ENCODE data around the gene ALKBH6. TPM values are rescaled to one million over a fixed set of nuclear protein-coding genes. Genes with fewer than 3 reads are reported as not detected.

The ALKBH6 gene
- total RNA-seq, 1 donor from 2014 or later: 39.7 TPM

DNA sequence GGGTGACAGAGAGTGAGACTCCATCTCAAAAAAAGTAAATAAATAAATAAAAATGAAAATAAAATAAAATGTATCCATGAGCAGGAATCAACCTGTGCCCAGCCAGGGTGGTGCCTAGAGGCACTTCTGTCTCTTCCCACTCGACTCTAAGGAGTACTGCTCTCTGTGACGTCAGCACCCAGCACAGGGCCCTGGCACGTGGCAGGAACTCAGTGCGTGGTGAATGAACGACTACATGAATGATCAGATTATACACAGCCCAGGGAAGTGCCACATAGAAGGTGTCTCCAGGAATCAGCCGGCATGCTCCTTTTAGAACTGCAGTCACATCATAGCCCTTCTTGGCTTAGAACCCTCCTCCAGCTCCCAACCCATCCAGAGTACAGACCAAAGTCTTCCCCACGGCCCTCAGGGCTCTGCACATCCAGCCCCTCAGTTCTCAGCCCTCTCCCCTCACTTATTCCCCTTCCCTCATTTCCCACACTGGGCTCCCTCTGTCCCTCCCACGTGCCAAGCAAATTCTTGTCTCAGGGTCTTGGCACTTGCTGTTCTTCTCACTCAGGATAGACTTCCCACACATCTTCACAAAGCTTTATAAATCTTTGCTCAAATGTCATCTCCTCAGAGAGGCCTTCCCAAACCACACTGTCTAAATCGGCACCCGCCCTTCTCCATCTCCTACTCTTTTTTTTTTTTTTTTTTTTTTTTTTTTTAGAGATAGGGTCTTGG, 14.5 kb upstream of the ALKBH6 start:
- TF ChIP-seq, protein P1, sequence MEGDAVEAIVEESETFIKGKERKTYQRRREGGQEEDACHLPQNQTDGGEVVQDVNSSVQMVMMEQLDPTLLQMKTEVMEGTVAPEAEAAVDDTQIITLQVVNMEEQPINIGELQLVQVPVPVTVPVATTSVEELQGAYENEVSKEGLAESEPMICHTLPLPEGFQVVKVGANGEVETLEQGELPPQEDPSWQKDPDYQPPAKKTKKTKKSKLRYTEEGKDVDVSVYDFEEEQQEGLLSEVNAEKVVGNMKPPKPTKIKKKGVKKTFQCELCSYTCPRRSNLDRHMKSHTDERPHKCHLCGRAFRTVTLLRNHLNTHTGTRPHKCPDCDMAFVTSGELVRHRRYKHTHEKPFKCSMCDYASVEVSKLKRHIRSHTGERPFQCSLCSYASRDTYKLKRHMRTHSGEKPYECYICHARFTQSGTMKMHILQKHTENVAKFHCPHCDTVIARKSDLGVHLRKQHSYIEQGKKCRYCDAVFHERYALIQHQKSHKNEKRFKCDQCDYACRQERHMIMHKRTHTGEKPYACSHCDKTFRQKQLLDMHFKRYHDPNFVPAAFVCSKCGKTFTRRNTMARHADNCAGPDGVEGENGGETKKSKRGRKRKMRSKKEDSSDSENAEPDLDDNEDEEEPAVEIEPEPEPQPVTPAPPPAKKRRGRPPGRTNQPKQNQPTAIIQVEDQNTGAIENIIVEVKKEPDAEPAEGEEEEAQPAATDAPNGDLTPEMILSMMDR (conservative IDR thresholded peaks at IDR 0.05; ENCODE audit: low read depth, low read length): no peak
- no peak overlapping the region for H3K4me3 ChIP-seq (ENCODE audit: low read depth, low read length)
- no peak for DNase-seq (ENCODE audit: low read depth)

DNA sequence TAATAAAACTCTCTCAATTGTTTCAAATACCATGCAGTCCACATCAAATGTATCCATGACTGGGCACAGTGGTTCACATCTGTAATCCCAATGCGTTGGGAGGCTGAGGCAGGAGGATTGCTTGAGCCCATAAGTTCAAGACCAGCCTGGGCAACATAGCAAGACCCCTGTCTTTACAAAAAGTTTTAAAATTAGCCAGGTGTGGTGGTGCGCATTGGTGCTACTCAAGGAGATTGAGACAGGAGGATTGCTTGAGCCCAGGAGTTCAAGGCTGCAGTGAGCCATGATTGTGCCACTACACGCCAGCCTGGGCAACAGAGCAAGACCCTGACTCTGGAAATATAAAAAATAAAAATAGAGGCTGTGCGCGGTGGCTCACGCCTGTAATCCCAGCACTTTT, 13.7 kb upstream of the ALKBH6 start:
- H3K4me3 ChIP-seq (ENCODE audit: low read depth, low read length): no peak overlapping the region
- DNase-seq (ENCODE audit: low read depth): no peak
- TF ChIP-seq, protein P1 (conservative IDR thresholded peaks at IDR 0.05; ENCODE audit: low read depth, low read length): no peak

DNA sequence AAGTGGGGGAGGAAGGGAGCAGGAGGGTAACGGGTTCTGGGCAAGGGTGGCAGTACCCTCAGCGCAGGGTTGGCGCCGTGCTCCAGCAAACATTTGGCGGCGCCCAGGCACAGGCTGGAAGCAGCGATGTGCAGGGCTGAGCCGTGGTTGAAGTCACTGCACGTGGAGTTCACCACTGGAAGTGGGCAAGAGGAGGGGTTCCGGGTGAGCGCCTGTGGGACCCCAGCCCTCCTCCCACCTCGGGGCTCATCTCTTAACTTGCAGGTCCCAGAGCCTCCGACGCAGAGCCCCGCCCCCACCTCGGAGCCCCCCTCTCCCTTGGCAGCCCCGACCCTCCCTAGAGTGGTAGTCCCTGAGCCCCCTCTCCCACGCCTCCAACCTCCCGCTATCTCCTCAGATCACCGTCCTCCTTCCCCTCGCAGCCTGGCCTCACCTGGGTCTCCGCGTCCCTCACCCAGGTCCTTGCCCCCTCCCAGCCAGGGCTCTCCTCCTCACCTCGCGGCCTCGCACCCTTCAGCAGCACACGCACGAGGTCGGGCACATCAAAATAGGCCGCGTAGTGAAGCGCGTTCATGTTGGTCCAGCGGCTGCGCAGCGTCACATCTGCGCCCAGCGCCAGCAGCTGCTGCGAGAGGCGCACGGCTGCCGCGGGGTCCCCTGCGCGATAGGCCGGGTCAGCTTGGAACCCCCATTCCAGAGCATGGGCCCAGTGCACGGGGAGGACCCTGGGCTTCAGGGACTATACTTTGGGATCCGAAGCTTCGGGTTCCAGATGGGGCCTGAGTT, 12.3 kb upstream of the ALKBH6 start:
- DNase-seq (ENCODE audit: low read depth): no peak
- TF ChIP-seq, protein P1 (conservative IDR thresholded peaks at IDR 0.05; ENCODE audit: low read depth, low read length): no peak

DNA sequence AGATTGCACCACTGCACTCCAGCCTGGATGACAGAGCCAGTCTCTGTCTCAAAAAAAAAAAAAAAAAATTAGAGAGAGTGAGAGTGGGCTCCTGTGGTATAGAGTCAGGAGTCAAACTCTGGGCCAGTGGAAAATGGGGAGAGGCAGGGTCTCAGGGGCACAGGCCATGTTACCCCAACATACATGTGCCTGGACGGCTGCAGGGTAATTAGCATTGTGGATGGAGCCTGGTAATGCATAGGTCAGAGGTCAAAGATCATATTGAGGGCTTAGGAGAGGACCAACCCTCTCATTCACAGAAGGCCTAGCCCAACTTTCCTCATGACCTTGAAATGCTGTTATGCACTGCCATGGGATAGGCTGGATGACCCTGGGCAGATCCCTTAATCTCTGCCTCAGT, 11.5 kb upstream of the ALKBH6 start:
- TF ChIP-seq, protein P1 (conservative IDR thresholded peaks at IDR 0.05; ENCODE audit: low read depth, low read length): no peak
- DNase-seq (ENCODE audit: low read depth): no peak

More for the DNA sequence above, 12.3 kb upstream of the ALKBH6 start:
- H3K4me3 ChIP-seq (ENCODE audit: low read depth, low read length): no peak overlapping the region

DNA sequence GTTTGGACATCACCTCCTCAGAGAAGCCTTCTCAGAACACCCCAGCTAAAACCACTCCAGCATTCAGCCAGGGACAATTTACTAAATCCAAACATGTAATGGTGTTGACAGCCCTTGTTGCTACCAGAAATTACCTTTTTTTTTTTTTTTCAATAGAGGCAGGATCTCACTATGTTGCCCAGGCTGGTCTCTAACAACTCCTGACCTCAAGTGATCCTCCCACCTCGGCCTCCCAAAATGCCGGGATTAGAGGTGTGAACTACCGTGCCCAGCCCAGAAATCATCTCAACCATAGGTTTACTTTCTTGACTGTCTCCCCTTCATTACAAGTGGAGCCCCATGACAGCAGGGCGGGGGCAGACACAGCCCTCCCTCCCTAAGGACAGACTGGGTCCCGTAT, 9.4 kb upstream of the ALKBH6 start:
- no peak for DNase-seq (ENCODE audit: low read depth)
- TF ChIP-seq, protein P1 (conservative IDR thresholded peaks at IDR 0.05; ENCODE audit: low read depth, low read length): no peak
- H3K4me3 ChIP-seq (ENCODE audit: low read depth, low read length): no peak overlapping the region

More for the DNA sequence above, 11.5 kb upstream of the ALKBH6 start:
- H3K4me3 ChIP-seq (ENCODE audit: low read depth, low read length): no peak overlapping the region

DNA sequence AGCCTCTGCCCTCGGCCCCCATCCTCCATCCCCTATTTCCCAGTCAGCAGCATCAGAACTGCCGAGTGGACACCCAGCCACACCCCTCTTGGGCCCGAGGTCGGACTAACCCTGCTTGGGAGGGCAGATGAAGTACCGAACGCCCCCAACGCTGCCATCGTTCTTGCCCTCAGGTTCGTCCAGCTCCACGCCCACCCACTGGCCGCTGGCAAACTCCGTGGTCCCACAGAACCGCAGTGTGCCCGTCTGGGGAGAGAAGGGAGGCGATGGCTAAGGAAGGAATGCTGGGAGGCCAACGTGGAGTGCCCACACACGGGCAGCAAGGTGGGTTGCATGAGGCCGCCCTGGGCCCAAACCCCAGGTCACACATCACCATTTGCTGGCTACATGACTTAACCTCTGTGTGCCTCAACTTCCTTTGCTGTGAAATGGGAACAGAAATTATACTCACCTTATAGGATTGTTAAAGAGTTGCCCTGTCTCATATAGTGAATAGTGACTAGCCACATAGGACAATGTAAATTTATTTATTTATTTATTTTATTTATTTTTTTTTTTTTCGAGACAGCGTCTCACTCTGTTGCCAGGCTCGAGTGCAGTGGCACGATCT, 5.2 kb upstream of the ALKBH6 start:
- DNase-seq (ENCODE audit: low read depth): no peak
- TF ChIP-seq, protein P1 (conservative IDR thresholded peaks at IDR 0.05; ENCODE audit: low read depth, low read length): no peak
- no peak overlapping the region for H3K4me3 ChIP-seq (ENCODE audit: low read depth, low read length)
